Left forelimb (tissue), 1 donor: ENCODE data around the gene POLE4.

Experiments
- DNase-seq: peaks from one replicate; pipeline ENCODE4 v3.0.0-alpha.2; 2018; ENCODE audit warnings: low spot score

The POLE4 gene

GRCh38 chr2:74939919-74940812 lies 18.3 kb upstream of the POLE4 start:
- DNase-seq, result no peak

- no peak for DNase-seq
These were observed 17.2 kb upstream of the POLE4 start for GRCh38 chr2:74941284-74941683.

- no peak for DNase-seq
These were observed 16.2 kb upstream of the POLE4 start for GRCh38 chr2:74942263-74942662.

- no peak for DNase-seq
These were observed 13.3 kb upstream of the POLE4 start for GRCh38 chr2:74944987-74945787.

GRCh38 chr2:74945788-74946331 lies 12.6 kb upstream of the POLE4 start:
- DNase-seq, result no peak

GRCh38 chr2:74947703-74948102 lies 10.7 kb upstream of the POLE4 start:
- DNase-seq, result no peak

GRCh38 chr2:74948779-74949178 lies 9.7 kb upstream of the POLE4 start:
- no peak for DNase-seq

GRCh38 chr2:74951211-74951754 lies 7.2 kb upstream of the POLE4 start:
- DNase-seq, result no peak

- DNase-seq, result no peak
These were observed 5.9 kb upstream of the POLE4 start for GRCh38 chr2:74952575-74952974.

- DNase-seq, result no peak
These were observed 4.5 kb upstream of the POLE4 start for GRCh38 chr2:74953796-74954499.

- no peak for DNase-seq
These were observed 4.0 kb upstream of the POLE4 start for GRCh38 chr2:74954500-74954874.

GRCh38 chr2:74957886-74958273 lies 563 bp upstream of the POLE4 start:
- no peak for DNase-seq

GRCh38 chr2:74959106-74959751 lies 786 bp downstream of the POLE4 start:
- no peak for DNase-seq

- no peak for DNase-seq
These were observed 8.4 kb downstream of the POLE4 start for GRCh38 chr2:74966887-74967286.

- no peak for DNase-seq
These were observed 16.6 kb downstream of the POLE4 start for GRCh38 chr2:74975016-74975415.

- no peak for DNase-seq
These were observed 21.4 kb downstream of the POLE4 start for GRCh38 chr2:74979844-74980243.

GRCh38 chr2:74982577-74982976 lies 24.1 kb downstream of the POLE4 start:
- DNase-seq, result no peak

- DNase-seq, result no peak
These were observed 25.4 kb downstream of the POLE4 start for GRCh38 chr2:74983631-74984392.

GRCh38 chr2:74984947-74985637 lies 26.6 kb downstream of the POLE4 start:
- DNase-seq, result no peak

GRCh38 chr2:74985978-74986609 lies 27.7 kb downstream of the POLE4 start:
- DNase-seq, result no peak
